Nephron (organoid): ENCODE results near the gene ADARB2.
A peak's percentile ranks its signal among the peaks of the same experiment; 100 is the strongest.

Experiments
- H3K27ac Mint-ChIP-seq, 3 experiments: 2 replicates each; pipeline ENCODE4 v1.8.0; 2020; ENCODE audit warnings: mixed read lengths in 3 of 3, mild to moderate bottlenecking in 2 of 3, moderate library complexity in 1 of 3
- H3K27me3 Mint-ChIP-seq: 2 replicates; pipeline ENCODE4 v1.8.0; 2021; ENCODE audit warnings: low read depth, mild to moderate bottlenecking, moderate library complexity, mixed read lengths
- H3K36me3 Mint-ChIP-seq: 2 replicates; pipeline ENCODE4 v1.8.0; 2020; ENCODE audit warnings: low read depth, mixed read lengths
- H3K4me1 Mint-ChIP-seq: 2 replicates; pipeline ENCODE4 v1.8.0; 2020; ENCODE audit warnings: mixed read lengths
- H3K4me3 Mint-ChIP-seq, 3 experiments: 2 replicates each; pipeline ENCODE4 v1.8.0; 2020; ENCODE audit warnings: mild to moderate bottlenecking in 3 of 3, mixed read lengths in 3 of 3, moderate library complexity in 2 of 3
- H3K9me3 Mint-ChIP-seq: 2 replicates; pipeline ENCODE4 v1.8.0; 2020; ENCODE audit warnings: mixed read lengths
- CTCF ChIP-seq, 3 experiments: fragments of 200-600 bp; sonication (generic); IDR thresholded peaks; one replicate each; pipeline ENCODE4 v1.5.0; 2021; ENCODE audit warnings: antibody characterized with exemption in 3 of 3; ENCODE audit not compliant: unreplicated experiment in 3 of 3

Gene ADARB2

GRCh38 chr10:1199897-1200721, 537.2 kb downstream of the ADARB2 start:
- Mint-ChIP-seq H3K9me3 (no peaks in the 10 kb centered on the region), H3K4me3 (no peak overlapping the region), H3K27me3 (peaks cover 10% of the 10 kb centered on the region), H3K36me3 (no peaks in the 10 kb centered on the region), H3K4me1 (peaks cover 15% of the 10 kb centered on the region), H3K27ac (no peak overlapping the region)
- no peak for TF ChIP-seq CTCF (IDR thresholded peaks at IDR 0.05; ENCODE audit: unreplicated experiment in 3 of 3)

DNA sequence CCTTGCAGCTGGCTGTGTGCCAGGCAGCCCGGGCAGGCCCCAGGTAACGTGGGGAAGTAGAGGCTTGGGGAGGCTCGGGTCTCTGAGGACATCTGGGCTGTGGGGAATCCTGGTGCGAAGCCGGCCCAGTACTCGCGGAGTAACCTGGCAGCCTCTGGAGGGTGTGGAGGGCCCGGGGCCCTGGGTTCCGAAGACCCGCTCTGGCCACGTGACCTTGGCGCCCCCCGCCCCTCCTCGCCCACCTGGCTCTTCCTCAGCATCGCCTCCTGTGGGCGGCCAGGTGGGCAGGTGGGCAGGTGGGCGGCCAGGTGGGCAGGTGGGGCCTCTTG, 538.0 kb downstream of the ADARB2 start:
- no peak for TF ChIP-seq CTCF (IDR thresholded peaks at IDR 0.05; ENCODE audit: unreplicated experiment in 3 of 3)
- no peak overlapping the region for H3K27ac Mint-ChIP-seq
- H3K36me3 Mint-ChIP-seq, result no peaks in the 10 kb centered on the region
- no peaks in the 10 kb centered on the region for H3K9me3 Mint-ChIP-seq
- H3K4me1 Mint-ChIP-seq, result peaks cover 15% of the 10 kb centered on the region
- peaks cover 10% of the 10 kb centered on the region for H3K27me3 Mint-ChIP-seq
- no peak overlapping the region for H3K4me3 Mint-ChIP-seq

DNA sequence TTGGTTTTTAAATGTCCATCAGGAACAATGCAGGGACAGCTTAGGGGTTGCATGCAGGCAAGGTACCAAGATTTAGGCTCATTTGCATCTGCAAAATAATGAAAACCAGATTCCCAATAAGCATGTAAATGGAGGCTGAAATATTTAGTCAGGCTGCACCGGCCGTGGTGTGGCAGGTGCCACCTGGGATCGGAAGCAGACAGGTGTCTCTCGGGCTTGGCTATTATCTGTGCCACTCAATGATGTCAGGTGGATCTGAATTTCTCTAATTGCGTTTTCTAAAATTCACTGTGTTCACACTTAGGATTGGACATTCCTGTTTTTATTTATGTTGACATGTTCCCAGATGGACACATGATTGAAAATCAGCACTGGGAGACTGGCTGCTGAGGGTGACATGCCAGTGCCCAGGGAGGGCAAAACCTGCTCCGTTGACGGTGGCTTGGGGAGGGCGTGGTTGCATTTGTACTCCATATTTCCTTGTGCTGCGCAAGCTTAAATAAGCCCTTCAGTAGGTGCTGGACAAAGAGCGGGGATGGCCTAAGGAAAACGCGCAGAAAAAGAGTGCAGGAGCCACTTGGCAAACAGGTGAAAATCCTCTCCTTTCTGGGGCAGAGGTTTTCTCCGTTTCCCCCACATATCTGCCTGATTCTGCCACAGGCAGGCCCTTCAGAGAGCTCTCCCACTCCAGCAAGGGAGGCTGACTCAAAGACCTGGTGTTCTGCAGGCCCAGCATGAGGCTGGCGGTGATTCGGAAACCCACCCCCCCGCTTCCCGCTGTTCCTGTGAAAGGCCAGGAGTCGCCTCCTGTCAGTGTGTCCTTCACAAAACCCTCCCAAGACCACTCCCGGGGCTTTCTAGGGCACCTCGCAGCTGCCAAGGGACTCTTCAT, 538.6 kb downstream of the ADARB2 start:
- Mint-ChIP-seq H3K27ac (peak overlapping the region; percentile 79 to 81 (median 81)), H3K4me1 (peaks cover 20% of the 10 kb centered on the region), H3K36me3 (no peaks in the 10 kb centered on the region), H3K4me3 (no peak overlapping the region), H3K9me3 (no peaks in the 10 kb centered on the region), H3K27me3 (peaks cover 10% of the 10 kb centered on the region)
- TF ChIP-seq CTCF (IDR thresholded peaks at IDR 0.05; ENCODE audit: unreplicated experiment in 3 of 3), result no peak

GRCh38 chr10:1197384-1197783, 539.9 kb downstream of the ADARB2 start:
- Mint-ChIP-seq H3K4me1 (peaks cover 25% of the 10 kb centered on the region), H3K9me3 (no peaks in the 10 kb centered on the region), H3K4me3 (peak overlapping the region in 1 of 3 experiments; percentile 6), H3K36me3 (no peaks in the 10 kb centered on the region), H3K27ac (peak overlapping the region; percentile 79 to 81 (median 81)), H3K27me3 (peaks cover 10% of the 10 kb centered on the region)
- no peak for TF ChIP-seq CTCF (IDR thresholded peaks at IDR 0.05; ENCODE audit: unreplicated experiment in 3 of 3)

GRCh38 chr10:1196656-1197055, 540.7 kb downstream of the ADARB2 start:
- Mint-ChIP-seq H3K9me3 (no peaks in the 10 kb centered on the region), H3K27me3 (peaks cover 10% of the 10 kb centered on the region), H3K4me3 (no peak overlapping the region), H3K36me3 (no peaks in the 10 kb centered on the region), H3K4me1 (peaks cover 25% of the 10 kb centered on the region), H3K27ac (peak overlapping the region in 1 of 3 experiments; percentile 81)
- no peak for TF ChIP-seq CTCF (IDR thresholded peaks at IDR 0.05; ENCODE audit: unreplicated experiment in 3 of 3)
